ENCODE data around the gene EXOC7. TPM values are rescaled to one million over a fixed set of nuclear protein-coding genes. Genes with fewer than 3 reads are reported as not detected.

The EXOC7 gene
- total RNA-seq, 2 experiments from 2014 or later, result 122 to 173 TPM

DNA sequence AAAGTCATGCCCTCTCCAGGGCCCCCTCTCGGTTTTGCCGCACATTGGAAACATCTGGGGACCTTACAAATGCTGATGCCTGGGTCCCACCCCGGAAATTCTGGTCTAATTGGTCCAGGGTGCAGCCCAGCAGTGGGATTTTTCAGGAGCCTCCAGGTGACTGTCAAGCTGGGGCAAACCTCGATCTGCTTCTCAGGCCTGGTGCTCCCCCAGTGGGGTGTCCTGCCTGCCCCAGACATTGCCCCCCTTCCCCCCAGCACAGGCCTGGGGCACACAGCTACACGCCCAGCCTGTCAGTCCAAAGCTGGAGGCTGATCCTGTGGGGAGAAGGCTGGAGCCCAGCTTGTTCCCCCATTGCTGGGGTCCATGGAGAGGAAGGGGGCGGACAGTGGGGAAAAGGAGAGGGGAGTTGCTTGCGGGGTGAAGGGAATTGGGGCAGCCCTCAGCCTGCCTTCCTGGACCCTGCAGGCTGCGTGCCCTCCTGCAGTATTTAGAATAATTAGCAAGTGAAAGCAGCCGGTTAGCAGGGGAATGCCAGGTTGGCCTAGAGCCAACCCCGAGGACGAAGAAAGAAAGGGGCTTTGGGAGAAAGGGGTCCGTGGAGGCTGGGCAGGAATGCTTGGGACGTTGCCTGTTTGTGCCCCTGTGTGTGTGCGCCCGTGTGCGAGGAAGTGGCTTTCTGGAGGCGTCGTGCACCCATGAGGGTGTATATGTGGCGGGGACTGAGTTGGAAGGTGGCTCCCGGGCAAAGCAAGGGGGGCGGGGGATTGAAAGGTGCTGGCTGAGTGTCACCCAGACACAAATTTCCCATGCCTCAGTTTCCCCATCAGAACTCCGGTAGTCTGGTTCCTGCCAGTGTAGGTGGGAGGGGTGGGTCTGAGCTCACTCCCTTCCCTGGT is 31.6 kb upstream of the EXOC7 start:
- Histone ChIP-seq H3K9me3 (ENCODE audit: low read length) (no peaks in the 10 kb centered on the region), H4K20me1 (ENCODE audit: insufficient read depth, low read length) (no peaks in the 10 kb centered on the region), H3K4me3 (ENCODE audit: low read depth, low read length, poor library complexity, severe bottlenecking) (no peak overlapping the region), H3K9me2 (ENCODE audit: insufficient read depth, low read length) (no peaks in the 10 kb centered on the region), H3K4me2 (ENCODE audit: low read length) (peak overlapping the region; percentile 45), H3K4me1 (ENCODE audit: insufficient read depth, low read length, poor library complexity, severe bottlenecking) (peaks cover 22% of the 10 kb centered on the region), H3K27ac (ENCODE audit: low read depth, low read length, poor library complexity, severe bottlenecking) (no peak overlapping the region), H2AFZ (ENCODE audit: low read length) (peak overlapping the region; percentile 74), H3K79me2 (ENCODE audit: insufficient read depth, low read depth, low read length) (no peaks in the 10 kb centered on the region), H3K36me3 (ENCODE audit: insufficient read depth, low read length) (no peaks in the 10 kb centered on the region)
- no peak for DNase-seq (ENCODE audit: low spot score)
- no TSS peak for BruUV-seq (replicated peaks)
- ChIA-PET CTCF (ENCODE audit: unreplicated experiment) (no interaction called here), POLR2A (no interaction called here)
- TF ChIP-seq EZH2phosphoT487 (IDR thresholded peaks at IDR 0.05; ENCODE audit: borderline replicate concordance, low read depth, low read length), result no peak
- TF ChIP-seq, protein P1, sequence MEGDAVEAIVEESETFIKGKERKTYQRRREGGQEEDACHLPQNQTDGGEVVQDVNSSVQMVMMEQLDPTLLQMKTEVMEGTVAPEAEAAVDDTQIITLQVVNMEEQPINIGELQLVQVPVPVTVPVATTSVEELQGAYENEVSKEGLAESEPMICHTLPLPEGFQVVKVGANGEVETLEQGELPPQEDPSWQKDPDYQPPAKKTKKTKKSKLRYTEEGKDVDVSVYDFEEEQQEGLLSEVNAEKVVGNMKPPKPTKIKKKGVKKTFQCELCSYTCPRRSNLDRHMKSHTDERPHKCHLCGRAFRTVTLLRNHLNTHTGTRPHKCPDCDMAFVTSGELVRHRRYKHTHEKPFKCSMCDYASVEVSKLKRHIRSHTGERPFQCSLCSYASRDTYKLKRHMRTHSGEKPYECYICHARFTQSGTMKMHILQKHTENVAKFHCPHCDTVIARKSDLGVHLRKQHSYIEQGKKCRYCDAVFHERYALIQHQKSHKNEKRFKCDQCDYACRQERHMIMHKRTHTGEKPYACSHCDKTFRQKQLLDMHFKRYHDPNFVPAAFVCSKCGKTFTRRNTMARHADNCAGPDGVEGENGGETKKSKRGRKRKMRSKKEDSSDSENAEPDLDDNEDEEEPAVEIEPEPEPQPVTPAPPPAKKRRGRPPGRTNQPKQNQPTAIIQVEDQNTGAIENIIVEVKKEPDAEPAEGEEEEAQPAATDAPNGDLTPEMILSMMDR (conservative IDR thresholded peaks at IDR 0.05; ENCODE audit: low read length), result no peak
- intact Hi-C loops (cut with micrococcal nuclease; ENCODE audit: unreplicated experiment), result no loop called here

DNA sequence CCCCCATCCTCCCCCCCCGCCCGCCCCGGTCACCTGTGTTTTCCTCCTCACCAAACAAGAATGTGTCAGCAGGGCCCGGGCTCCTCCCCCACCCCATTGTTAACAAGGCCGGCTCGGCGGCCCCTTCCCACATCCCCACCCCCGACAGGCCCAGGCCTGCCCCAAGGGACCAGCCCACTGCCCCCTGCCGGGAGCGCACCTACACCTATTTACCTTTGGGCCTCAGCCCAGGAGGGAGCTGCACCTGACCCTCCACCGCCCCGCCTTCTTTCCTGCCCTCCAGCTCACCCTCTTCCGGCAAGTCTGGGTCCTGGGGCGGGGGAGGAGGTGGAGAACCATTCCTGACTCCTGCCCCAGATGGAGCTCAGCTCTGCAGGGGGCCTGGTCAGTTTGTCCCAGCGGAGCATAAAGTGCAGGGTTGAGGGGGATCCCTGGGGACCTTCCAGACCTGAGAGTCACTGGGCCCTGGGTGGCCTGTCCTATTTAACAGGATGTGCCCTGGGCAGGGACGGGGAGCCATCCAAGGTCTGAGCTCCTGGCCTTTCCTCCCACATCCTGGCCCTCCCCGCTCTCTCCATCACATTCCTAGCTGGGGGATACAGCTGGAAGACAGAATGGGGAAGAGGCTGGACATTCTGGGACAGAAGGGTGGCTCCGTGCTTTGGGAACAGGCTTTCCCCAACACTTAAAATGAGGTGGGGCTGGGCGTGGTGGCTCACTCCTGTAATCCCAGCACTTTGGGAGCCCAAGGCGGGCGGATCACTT is 29.2 kb upstream of the EXOC7 start:
- Histone ChIP-seq H3K9me2 (ENCODE audit: insufficient read depth, low read length) (no peaks in the 10 kb centered on the region), H3K4me3 (ENCODE audit: low read depth, low read length, poor library complexity, severe bottlenecking) (no peak overlapping the region), H3K9me3 (ENCODE audit: low read length) (no peaks in the 10 kb centered on the region), H3K79me2 (ENCODE audit: insufficient read depth, low read depth, low read length) (no peaks in the 10 kb centered on the region), H4K20me1 (ENCODE audit: insufficient read depth, low read length) (no peaks in the 10 kb centered on the region), H3K36me3 (ENCODE audit: insufficient read depth, low read length) (no peaks in the 10 kb centered on the region), H3K27ac (ENCODE audit: low read depth, low read length, poor library complexity, severe bottlenecking) (no peak overlapping the region), H3K4me2 (ENCODE audit: low read length) (no peak overlapping the region), H2AFZ (ENCODE audit: low read length) (no peak overlapping the region; the same call in 1 of the 2 replicates), H3K4me1 (ENCODE audit: insufficient read depth, low read length, poor library complexity, severe bottlenecking) (peaks cover 22% of the 10 kb centered on the region)
- TF ChIP-seq, protein P1 (conservative IDR thresholded peaks at IDR 0.05; ENCODE audit: low read length), result no peak
- no peak for TF ChIP-seq EZH2phosphoT487 (IDR thresholded peaks at IDR 0.05; ENCODE audit: borderline replicate concordance, low read depth, low read length)
- intact Hi-C loops (cut with micrococcal nuclease; ENCODE audit: unreplicated experiment), result no loop called here
- no TSS peak for BruUV-seq (replicated peaks)
- ChIA-PET CTCF (ENCODE audit: unreplicated experiment) (no interaction called here), POLR2A (interaction anchor here (1.1 to 1.4 kb wide), 2 partner anchors 12 to 40 kb away, joined by 4 to 8 read pairs; no protein-coding TSS in a partner anchor)
- no peak for DNase-seq (ENCODE audit: low spot score)

All from OCI-LY7 (cell line).